Endothelial cell (in vitro differentiated cells): ENCODE results near the gene CARMIL1. TPM values are rescaled to one million over a fixed set of nuclear protein-coding genes. Genes with fewer than 3 reads are reported as not detected.

Experiments
- DNase-seq: peaks from one replicate; pipeline ENCODE4 v3.0.0; 2021; ENCODE audit warnings: low spot score
- H3K27ac Mint-ChIP-seq: one replicate; pipeline ENCODE4 v1.8.0; 2021; ENCODE audit warnings: mixed read lengths, inconsistent platforms; ENCODE audit not compliant: unreplicated experiment
- H3K27me3 Mint-ChIP-seq: one replicate; pipeline ENCODE4 v1.8.0; 2021; ENCODE audit warnings: mild to moderate bottlenecking, moderate library complexity, mixed read lengths, inconsistent platforms; ENCODE audit not compliant: unreplicated experiment
- H3K36me3 Mint-ChIP-seq: one replicate; pipeline ENCODE4 v1.8.0; 2021; ENCODE audit warnings: mild to moderate bottlenecking, low read depth, mixed read lengths, inconsistent platforms; ENCODE audit not compliant: unreplicated experiment
- H3K4me1 Mint-ChIP-seq: one replicate; pipeline ENCODE4 v1.8.0; 2021; ENCODE audit warnings: mild to moderate bottlenecking, mixed read lengths, inconsistent platforms; ENCODE audit not compliant: unreplicated experiment
- H3K4me3 Mint-ChIP-seq: one replicate; pipeline ENCODE4 v1.8.0; 2021; ENCODE audit warnings: mild to moderate bottlenecking, mixed read lengths, inconsistent platforms; ENCODE audit not compliant: unreplicated experiment
- H3K9me3 Mint-ChIP-seq: one replicate; pipeline ENCODE4 v1.8.0; 2021; ENCODE audit warnings: mixed read lengths, inconsistent platforms; ENCODE audit not compliant: unreplicated experiment
- CTCF ChIP-seq: fragments of 200-600 bp; sonication (generic); IDR thresholded peaks from one replicate; pipeline ENCODE4 v1.5.0; 2021; ENCODE audit warnings: antibody characterized with exemption; ENCODE audit not compliant: unreplicated experiment
- total RNA-seq: library from RNA; stranded (reverse); fragmentation: NEBNext Ultra II Directional; extraction: Animal tissue kit (Norgen Biotek cat#: 25700); gene quantifications from one replicate; pipeline ENCODE4 v1.2.1, GENCODE V29; 2021; ENCODE audit not compliant: unreplicated experiment

Gene CARMIL1
- total RNA-seq, 1 donor from 2014 or later, result 32.5 TPM

DNA sequence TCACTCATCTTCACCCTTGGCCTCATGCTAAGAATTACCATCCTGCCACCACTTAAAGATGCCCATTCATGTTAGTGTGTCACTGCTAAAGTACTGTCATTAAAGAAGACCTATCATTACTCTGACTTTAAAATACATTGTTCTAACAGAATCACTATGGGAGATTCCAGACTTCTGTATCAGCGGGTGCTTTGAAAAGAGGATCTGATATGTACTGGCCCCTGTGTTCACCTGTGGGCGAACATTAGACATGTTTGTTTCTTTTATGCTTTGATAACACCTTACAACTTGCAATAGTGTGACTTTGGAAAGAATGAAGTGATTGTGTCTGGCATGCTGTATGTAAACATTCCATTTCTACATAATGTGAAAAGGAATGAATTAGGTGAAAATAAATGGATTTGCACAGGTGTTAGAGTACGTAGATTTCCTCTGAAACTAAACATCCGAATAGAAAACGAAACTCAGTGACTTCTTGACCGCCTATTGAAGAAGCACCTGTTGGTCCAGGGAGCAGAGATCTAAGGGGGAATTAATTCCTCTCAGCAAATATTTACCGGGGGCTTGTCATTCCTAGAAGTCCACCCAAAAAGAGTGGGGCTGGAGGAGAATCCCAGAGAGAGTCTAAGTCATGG lies 132.3 kb downstream of the CARMIL1 start:
- H3K4me3 Mint-ChIP-seq, result no peak overlapping the region
- peak overlapping the region; percentile 50 for H3K27ac Mint-ChIP-seq
- H3K4me1 Mint-ChIP-seq, result peaks cover 42% of the 10 kb centered on the region
- no peak for DNase-seq
- no peaks in the 10 kb centered on the region for H3K9me3 Mint-ChIP-seq
- no peaks in the 10 kb centered on the region for H3K36me3 Mint-ChIP-seq
- TF ChIP-seq CTCF, result no peak
- H3K27me3 Mint-ChIP-seq, result peaks cover 2% of the 10 kb centered on the region

GRCh38 chr6:25413207-25413905 lies 134.2 kb downstream of the CARMIL1 start:
- Mint-ChIP-seq H3K36me3 (no peaks in the 10 kb centered on the region), H3K9me3 (no peaks in the 10 kb centered on the region), H3K27ac (no peak overlapping the region), H3K27me3 (peaks cover 3% of the 10 kb centered on the region), H3K4me1 (peaks cover 42% of the 10 kb centered on the region), H3K4me3 (no peak overlapping the region)
- TF ChIP-seq CTCF, result no peak
- no peak for DNase-seq

DNA sequence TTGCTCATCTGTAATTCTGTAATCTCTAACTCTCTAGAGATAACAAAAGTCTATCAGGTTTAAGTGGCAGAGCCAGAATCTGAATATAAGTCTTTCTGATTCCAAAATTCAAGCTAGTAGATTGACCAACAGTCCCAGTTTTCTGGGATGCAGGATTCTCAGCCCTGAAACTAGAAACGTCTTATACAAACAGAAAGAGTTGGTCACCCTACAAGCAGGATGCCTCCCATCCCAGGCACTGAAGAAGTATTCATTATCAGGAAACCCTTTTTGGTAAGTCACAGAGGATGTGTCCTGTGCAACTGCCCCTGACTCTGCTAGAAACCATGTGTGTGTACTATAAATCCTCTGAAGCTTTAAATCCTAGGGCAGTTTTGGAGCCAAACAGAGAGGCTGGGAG lies 135.0 kb downstream of the CARMIL1 start:
- Mint-ChIP-seq H3K4me3 (no peak overlapping the region), H3K27me3 (peaks cover 3% of the 10 kb centered on the region), H3K9me3 (no peaks in the 10 kb centered on the region), H3K36me3 (no peaks in the 10 kb centered on the region), H3K4me1 (peaks cover 42% of the 10 kb centered on the region), H3K27ac (no peak overlapping the region)
- TF ChIP-seq CTCF, result no peak
- DNase-seq, result no peak

- H3K9me3 Mint-ChIP-seq, result no peaks in the 10 kb centered on the region
- peaks cover 42% of the 10 kb centered on the region for H3K4me1 Mint-ChIP-seq
- peaks cover 2% of the 10 kb centered on the region for H3K27me3 Mint-ChIP-seq
- no peak overlapping the region for H3K27ac Mint-ChIP-seq
- DNase-seq, result no peak
- H3K4me3 Mint-ChIP-seq, result no peak overlapping the region
- no peak for TF ChIP-seq CTCF
- H3K36me3 Mint-ChIP-seq, result peaks cover 3% of the 10 kb centered on the region
These were observed 135.6 kb downstream of the CARMIL1 start for GRCh38 chr6:25414755-25415154.

DNA sequence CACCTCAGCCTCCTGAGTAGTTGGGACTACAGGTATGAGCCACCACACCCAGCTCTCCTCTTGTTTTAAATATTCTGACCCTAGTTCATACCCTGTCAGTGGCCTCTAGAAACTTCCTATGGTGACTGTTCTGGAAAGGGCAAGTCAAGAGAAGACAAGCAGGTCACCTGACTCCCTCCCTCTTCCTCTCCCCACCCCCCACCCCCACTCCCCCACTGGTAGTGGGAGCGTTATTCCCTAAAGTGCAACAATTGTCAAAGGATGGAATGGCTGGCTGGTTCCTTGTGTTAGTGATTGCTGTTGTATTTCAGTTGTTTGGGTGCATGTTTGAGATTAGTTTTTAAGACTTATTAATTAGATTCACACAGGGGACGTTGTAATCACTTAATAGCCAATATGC lies 136.1 kb downstream of the CARMIL1 start:
- Mint-ChIP-seq H3K36me3 (peaks cover 8% of the 10 kb centered on the region), H3K27me3 (peaks cover 5% of the 10 kb centered on the region), H3K9me3 (no peaks in the 10 kb centered on the region), H3K4me1 (peaks cover 38% of the 10 kb centered on the region), H3K27ac (no peak overlapping the region), H3K4me3 (no peak overlapping the region)
- no peak for DNase-seq
- TF ChIP-seq CTCF, result no peak
